ENCODE results near the gene EVA1C. TPM values are rescaled to one million over a fixed set of nuclear protein-coding genes. Genes with fewer than 3 reads are reported as not detected.
"Not testable (repeated sequence)": the region's sequence is repeated elsewhere in the genome, so short reads cannot be mapped to it uniquely, and the experiment has no call there.

EVA1C gene
- polyA plus RNA-seq, 3 donors: 7.7 to 59.7 (median 46.8) TPM

- 92 to 97% (median 95%) methylated on average over 2 of the region's 2 CpGs for WGBS, 3 donors
- not testable (repeated sequence) for H3K27ac ChIP-seq (ENCODE audit: low read depth, low read length)
These were observed 96.5 kb downstream of the EVA1C start for GRCh38 chr21:32508975-32509374.

GRCh38 chr21:32514275-32515055 is 102.0 kb downstream of the EVA1C start:
- WGBS, 3 donors: 68 to 80% (median 77%) methylated on average over 12 of the region's 12 CpGs
- no peak overlapping the region for H3K27ac ChIP-seq (ENCODE audit: low read depth, low read length)

GRCh38 chr21:32515874-32516273 is 103.4 kb downstream of the EVA1C start:
- no peak overlapping the region for H3K27ac ChIP-seq (ENCODE audit: low read depth, low read length)
- WGBS, 3 donors: 20 to 41% (median 27%) methylated on average over 5 of the region's 5 CpGs

GRCh38 chr21:32516756-32517649 is 104.5 kb downstream of the EVA1C start:
- 41 to 53% (median 53%) methylated on average over 10 of the region's 10 CpGs for WGBS, 3 donors
- H3K27ac ChIP-seq (ENCODE audit: low read depth, low read length): no peak overlapping the region

DNA sequence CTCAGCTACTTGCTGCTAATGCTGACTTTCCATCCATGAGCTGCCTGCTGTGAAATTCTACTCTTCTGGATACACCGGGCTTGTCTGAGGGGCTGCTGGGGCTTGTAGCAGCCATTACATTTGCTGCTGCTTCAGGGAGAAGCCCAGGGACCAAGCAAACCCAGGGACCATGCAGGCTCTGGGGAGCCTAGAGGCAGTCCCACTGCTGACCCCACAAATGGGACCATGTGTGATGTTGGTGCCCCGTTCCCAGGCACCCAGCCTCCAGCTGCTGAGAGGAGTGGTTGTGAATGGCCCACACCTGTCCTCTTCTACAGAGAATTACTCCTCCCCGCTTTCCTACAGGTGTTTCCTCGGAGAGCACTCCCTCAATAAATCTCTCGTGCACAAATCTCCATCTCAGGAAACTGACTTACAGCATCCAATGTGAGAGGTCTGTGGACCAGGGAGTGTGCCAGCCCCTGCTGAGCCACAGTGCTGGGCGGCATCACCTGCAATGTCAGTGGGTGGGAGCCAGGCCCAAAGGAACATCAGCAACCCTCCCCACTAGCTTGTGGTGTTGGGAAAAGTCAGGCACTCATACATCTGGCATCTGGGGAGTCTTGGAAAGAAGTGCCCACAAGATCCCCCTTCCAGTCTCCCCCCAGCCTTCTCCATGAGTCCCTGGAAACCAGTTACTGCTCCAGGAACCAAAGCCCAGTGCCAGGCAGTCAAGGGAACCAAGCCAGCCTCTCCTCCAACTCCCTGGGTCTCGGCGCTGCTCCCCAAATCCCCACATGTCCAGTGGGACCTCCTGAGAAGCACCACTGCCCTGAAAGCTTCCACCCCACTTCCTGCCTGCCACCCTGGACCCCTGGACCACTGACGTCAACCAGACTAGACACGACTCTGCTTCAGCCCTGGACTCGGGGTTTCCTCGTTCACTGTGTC is 107.7 kb downstream of the EVA1C start:
- 65 to 80% (median 79%) methylated on average over 12 of the region's 12 CpGs for WGBS, 3 donors
- H3K27ac ChIP-seq (ENCODE audit: low read depth, low read length): peak overlapping the region; percentile 88

- 24 to 56% (median 30%) methylated on average over 14 of the region's 14 CpGs for WGBS, 3 donors
- peak overlapping the region; percentile 88 for H3K27ac ChIP-seq (ENCODE audit: low read depth, low read length)
These were observed 108.6 kb downstream of the EVA1C start for GRCh38 chr21:32520875-32521735.

DNA sequence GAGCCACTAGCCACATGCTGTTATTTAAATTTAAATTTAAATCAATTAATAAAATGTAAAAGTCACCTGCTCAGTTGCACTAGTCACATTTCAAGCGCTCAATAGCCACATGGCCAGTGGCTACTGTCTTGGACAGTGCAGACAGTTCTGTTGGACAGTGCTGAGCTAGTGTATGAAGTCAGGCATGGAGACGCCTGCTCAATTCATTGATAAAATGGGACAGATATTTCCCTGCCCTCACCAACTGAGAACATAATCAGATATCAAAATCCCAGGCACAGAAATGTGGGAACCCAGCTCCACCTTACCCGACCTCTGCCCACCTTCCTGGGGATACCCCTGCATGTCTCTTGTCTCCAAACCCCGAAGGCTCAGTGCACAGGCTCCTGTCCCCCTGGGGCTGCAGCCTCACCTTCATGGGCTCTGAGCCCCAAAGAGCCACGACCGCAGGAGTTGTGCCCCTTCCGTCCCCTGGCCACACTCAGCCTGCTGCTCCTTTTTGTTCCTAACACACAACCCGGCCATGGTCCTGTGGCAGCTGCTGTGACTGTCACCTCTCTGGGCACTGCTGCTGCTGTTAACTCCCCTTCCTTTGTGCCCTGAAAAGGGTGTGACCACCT is 109.3 kb downstream of the EVA1C start:
- WGBS, 3 donors: 63 to 80% (median 72%) methylated on average over 8 of the region's 8 CpGs
- H3K27ac ChIP-seq (ENCODE audit: low read depth, low read length): peak overlapping the region; percentile 49

DNA sequence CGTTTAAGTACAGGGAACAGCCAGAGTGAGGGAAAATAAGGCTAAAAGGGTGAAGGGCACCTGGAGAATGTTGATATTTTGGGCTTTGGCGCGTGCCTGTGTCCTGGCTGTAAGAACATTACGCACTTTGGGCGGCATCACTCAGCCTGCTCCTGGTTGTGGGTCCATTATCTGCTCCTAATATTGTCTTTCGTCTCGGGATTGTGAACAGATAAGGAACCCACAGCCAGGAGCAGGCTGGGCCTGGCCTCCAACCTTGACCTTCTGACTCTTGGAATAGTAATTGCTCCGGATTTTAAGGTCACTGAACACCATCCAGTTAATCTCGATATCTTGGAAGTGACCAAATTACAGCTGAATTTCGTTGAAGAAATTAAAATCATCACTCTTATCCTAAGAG is 111.0 kb downstream of the EVA1C start:
- no peak overlapping the region for H3K27ac ChIP-seq (ENCODE audit: low read depth, low read length)
- WGBS, 3 donors: 76 to 80% (median 78%) methylated on average over 10 of the region's 10 CpGs

DNA sequence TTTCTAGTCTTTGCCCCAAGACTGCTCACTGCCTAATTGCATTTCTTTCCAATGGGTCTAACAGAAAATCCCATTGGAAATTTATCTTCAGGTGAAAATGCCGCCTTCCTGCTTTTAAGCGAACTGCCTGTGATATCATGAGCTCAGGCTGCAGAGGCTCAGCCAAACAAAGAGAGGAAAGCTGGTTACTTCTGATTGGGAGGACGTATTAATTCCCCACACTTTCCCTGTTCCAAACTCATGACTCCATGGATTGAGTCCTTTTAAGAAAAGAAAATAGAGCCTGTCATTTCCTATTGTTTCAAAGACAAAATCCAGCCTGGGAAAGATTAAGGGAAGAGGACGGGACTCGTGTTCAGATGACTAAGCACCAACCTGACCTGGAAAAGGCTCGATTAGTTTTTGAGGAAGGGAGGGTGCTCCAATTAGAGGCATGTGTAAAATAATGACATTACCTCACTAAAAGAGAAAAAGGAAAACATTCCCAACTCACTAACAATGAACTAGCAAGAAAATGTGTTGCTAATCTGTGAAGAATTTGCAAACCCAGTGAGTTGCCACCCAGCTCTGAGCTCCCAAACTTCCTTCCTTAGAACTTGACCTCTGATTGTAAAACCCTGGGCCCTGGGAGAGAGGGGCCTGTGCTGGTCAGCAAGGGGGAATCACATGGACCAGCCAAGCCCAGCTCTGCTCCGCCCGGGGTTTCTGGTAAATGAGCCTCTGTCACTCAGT is 111.6 kb downstream of the EVA1C start:
- 56 to 72% (median 58%) methylated on average over 8 of the region's 8 CpGs for WGBS, 3 donors
- no peak overlapping the region for H3K27ac ChIP-seq (ENCODE audit: low read depth, low read length)

DNA sequence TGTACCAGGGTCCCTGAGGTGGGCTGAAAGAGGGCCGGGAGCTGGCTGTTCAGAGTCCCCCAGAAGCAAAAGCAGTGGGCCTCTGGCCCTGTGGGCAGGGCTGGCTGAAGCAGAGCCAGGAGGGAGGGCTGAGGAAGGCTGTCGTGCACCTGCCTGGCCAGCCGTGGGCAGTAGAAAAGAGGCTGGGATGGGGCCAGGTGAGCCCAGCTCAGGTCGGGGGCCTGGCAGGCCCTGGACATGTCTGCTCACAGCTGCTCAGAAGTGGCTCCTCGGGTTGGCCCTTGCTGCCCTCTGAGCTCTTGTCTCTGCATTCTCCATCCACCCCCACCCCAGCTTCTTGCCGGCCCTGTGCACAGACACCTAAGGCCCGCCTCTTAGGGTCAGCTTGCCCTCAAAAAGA is 112.8 kb downstream of the EVA1C start:
- H3K27ac ChIP-seq (ENCODE audit: low read depth, low read length): no peak overlapping the region
- WGBS, 3 donors: 61 to 83% (median 82%) methylated on average over 7 of the region's 7 CpGs

- no peak overlapping the region for H3K27ac ChIP-seq (ENCODE audit: low read depth, low read length)
- WGBS, 3 donors: 73 to 89% (median 85%) methylated on average over 4 of the region's 4 CpGs
These were observed 117.2 kb downstream of the EVA1C start for GRCh38 chr21:32529679-32530078.

GRCh38 chr21:32530809-32531208 is 118.3 kb downstream of the EVA1C start:
- not testable (repeated sequence) for H3K27ac ChIP-seq (ENCODE audit: low read depth, low read length)
- 89 to 90% (median 89%) methylated on average over 7 of the region's 7 CpGs for WGBS, 3 donors

DNA sequence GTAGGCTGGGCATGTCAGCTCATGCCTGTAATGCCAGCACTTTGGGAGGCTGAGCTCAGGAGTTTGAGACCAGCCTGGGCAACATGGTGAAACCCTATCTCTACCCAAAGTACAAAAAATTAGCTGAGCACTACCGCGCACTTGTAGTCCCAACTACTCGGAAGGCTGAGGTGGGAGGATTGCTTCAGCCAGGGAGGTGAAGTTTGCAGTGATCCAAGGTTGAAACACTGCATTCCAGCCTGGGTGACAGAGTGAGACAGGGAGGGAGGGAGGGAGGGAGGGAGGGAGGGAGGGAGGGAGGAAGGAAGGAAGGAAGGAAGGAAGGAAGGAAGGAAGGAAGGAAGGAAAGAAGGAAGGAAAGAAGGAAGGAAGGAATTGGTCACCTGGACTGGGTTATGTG is 119.1 kb downstream of the EVA1C start:
- WGBS, 3 donors: 66 to 88% (median 78%) methylated on average over 3 of the region's 3 CpGs
- H3K27ac ChIP-seq (ENCODE audit: low read depth, low read length): not testable (repeated sequence)

GRCh38 chr21:32532636-32533035 is 120.1 kb downstream of the EVA1C start:
- H3K27ac ChIP-seq (ENCODE audit: low read depth, low read length): no peak overlapping the region
- 53 to 84% (median 83%) methylated on average over 6 of the region's 6 CpGs for WGBS, 3 donors

GRCh38 chr21:32533053-32533452 is 120.5 kb downstream of the EVA1C start:
- WGBS, 3 donors: 77 to 91% (median 90%) methylated on average over 4 of the region's 4 CpGs
- no peak overlapping the region for H3K27ac ChIP-seq (ENCODE audit: low read depth, low read length)

GRCh38 chr21:32533611-32534010 is 121.1 kb downstream of the EVA1C start:
- no peak overlapping the region for H3K27ac ChIP-seq (ENCODE audit: low read depth, low read length)
- 95% methylated on average over 7 of the region's 7 CpGs for WGBS, 3 donors

DNA sequence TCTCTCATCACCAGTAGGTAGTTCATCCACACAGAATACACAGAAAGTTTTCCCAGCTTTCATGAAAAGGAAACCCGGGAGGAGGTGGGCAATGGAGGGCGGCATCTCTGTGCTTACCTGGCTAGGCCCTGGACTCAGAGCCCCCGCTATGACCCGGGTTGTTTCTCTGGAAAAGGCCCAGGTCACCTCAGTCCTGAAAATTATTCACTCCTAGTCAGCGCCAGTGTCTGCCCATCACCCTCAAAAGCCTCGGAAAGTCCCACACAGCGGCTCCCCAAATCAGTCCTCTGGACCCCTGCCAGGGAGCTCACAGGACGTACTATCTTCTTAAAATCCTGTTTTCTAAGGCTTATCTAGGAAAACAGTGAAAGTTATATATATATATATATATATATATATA is 121.6 kb downstream of the EVA1C start:
- WGBS, 3 donors: 87 to 92% (median 90%) methylated on average over 8 of the region's 8 CpGs

More for the DNA sequence above, 121.6 kb downstream of the EVA1C start:
- H3K27ac ChIP-seq (ENCODE audit: low read depth, low read length): no peak overlapping the region
